Caki2 (cell line): Measurements from ENCODE around the gene BRIP1. TPM values are rescaled to one million over a fixed set of nuclear protein-coding genes. Genes with fewer than 3 reads are reported as not detected.
"Not testable (repeated sequence)": the region's sequence is repeated elsewhere in the genome, so short reads cannot be mapped to it uniquely, and the experiment has no call there.

ENCODE experiments used
- DNase-seq: peaks from one replicate; pipeline ENCODE4 v3.0.0-alpha.2; 2015; ENCODE audit warnings: low read depth
- in situ Hi-C: cut with HindIII; loops from 2 replicates; pipeline ENCODE4 v1.10.0; 2016; ENCODE audit warnings: low sequenced_read_pairs, low pct_unique_long_range_greater_than_20kb, mixed read lengths
- total RNA-seq: library from RNA; depleted of rRNA; stranded (reverse); fragments of >200 nt; shearing (Covaris generic); gene quantifications from 2 replicates; pipeline ENCODE4 v1.2.3, GENCODE V29; 2014; ENCODE audit warnings: low replicate concordance; rRNA removed

The BRIP1 gene
- 6.2 and 22.3 TPM in 2 replicates for total RNA-seq

GRCh38 chr17:61862975-61863800 lies at the start of gene BRIP1:
TSS of gene BRIP1 (minus strand) at chr17:61863528. CDS start at chr17:61861539, 1,989 bp downstream.
- DNase-seq = peak; percentile 95
- in situ Hi-C loops = no loop called here

- in situ Hi-C loops = no loop called here
Measured at GRCh38 chr17:61908292-61909037, 45.1 kb upstream of the BRIP1 start.

DNA sequence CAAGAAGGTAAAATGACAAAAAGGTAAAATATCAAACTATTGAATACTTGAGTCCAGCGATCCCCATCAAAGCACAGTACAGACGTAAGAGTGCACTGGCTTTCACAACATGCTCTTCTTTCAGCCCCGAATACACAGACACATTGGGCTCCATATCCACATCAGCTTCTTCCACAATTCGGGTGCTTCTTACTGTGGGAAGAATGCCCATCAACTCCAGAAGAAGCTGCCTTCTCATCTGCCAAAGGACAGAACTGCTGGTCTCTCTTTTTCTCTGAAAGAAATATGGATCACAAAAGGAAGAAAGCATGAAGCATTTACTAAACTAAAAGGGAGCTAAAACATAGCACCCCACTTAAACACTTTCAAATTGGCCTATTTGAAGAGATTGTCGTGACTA lies 44.0 kb upstream of the BRIP1 start:
- in situ Hi-C loops = no loop called here

More at GRCh38 chr17:61908292-61909037, 45.1 kb upstream of the BRIP1 start:
- no peak for DNase-seq

DNA sequence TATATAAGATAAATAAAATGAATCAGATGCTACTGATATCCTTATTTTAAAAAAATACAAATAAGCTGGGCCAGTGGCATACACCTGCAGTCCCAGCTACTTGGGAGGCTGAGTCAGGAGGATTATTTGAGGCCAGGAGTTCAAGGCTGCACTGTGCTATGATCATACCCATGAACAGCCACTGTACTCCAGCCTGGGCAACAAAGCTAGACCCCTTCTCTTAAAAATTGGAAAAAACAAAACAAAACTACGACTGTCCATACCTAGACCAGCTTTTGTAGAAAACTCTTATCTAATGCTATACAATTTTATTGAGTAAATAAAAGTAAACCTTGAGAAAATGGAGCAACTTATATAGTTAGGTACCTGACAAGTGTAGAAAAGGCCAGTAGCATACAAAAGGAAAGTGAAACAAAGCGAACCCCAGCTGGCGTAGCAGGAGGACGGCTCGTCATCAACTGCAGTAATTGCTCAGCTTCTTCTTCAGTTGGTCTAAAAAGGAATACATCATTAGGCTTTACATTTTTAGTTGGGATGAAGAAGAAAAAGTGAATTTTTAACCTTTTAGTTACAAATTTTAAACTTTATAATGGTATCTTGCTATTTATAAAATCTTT lies 40.9 kb upstream of the BRIP1 start:
- in situ Hi-C loops = no loop called here
- no peak for DNase-seq

More for the DNA sequence above, 44.0 kb upstream of the BRIP1 start:
- no peak for DNase-seq

- in situ Hi-C loops = no loop called here
- no peak for DNase-seq
Measured at GRCh38 chr17:61903251-61903650, 39.9 kb upstream of the BRIP1 start.

GRCh38 chr17:61897548-61898180 lies 34.3 kb upstream of the BRIP1 start:
- in situ Hi-C loops = no loop called here

GRCh38 chr17:61895391-61895790 lies 32.1 kb upstream of the BRIP1 start:
- in situ Hi-C loops = no loop called here
- DNase-seq = no peak

More at GRCh38 chr17:61897548-61898180, 34.3 kb upstream of the BRIP1 start:
- DNase-seq = no peak

GRCh38 chr17:61894310-61894709 lies 31.0 kb upstream of the BRIP1 start:
- DNase-seq, in situ Hi-C loops: not testable (repeated sequence)

GRCh38 chr17:61887733-61888132 lies 24.4 kb upstream of the BRIP1 start:
- DNase-seq, in situ Hi-C loops: not testable (repeated sequence)

DNA sequence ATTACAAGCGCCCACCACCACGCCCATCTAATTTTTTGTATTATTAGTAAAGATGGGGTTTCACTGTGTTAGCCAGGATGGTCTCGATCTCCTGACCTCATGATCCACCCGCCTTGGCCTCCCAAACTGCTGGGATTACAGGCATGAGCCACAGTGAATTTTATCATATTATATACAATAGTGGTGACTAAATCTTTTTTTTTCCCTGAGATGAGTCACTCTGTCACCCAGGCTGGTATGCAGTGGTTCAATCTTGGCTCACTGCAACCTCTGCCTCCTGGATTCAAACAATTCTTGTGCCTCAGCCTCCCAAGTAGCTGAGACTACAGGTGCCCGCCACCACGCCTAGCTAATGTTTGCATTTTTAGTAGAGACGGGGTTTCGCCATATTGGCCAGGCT lies 22.5 kb upstream of the BRIP1 start:
- DNase-seq, in situ Hi-C loops: not testable (repeated sequence)

GRCh38 chr17:61884864-61885263 lies 21.5 kb upstream of the BRIP1 start:
- in situ Hi-C loops = no loop called here
- DNase-seq = no peak

GRCh38 chr17:61880589-61881102 lies 17.3 kb upstream of the BRIP1 start:
- in situ Hi-C loops = no loop called here
- DNase-seq = no peak

GRCh38 chr17:61878984-61879612 lies 15.8 kb upstream of the BRIP1 start:
- in situ Hi-C loops = no loop called here
- no peak for DNase-seq

DNA sequence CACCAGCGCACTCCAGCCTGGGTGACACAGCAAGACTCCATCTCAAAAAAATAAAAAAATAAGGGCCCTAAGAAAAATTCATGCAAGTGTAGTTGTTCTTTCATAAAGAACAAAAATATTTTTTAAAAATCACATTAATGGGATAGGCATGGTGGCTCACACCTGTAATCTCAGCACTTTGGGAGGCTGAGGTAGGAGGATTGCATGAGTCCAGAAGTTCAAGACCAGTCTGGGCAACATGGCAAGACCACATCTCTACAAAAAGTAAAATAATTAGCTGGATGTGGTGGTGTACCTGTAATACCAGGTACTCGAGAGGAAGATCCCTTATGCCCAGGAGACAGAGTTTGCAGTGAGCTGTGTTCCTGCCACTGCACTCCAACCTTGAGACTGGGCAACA lies 15.2 kb upstream of the BRIP1 start:
- in situ Hi-C loops = no loop called here
- no peak for DNase-seq

GRCh38 chr17:61877837-61878236 lies 14.5 kb upstream of the BRIP1 start:
- in situ Hi-C loops = no loop called here
- no peak for DNase-seq

GRCh38 chr17:61875804-61876203 lies 12.5 kb upstream of the BRIP1 start:
- DNase-seq = no peak
- in situ Hi-C loops = no loop called here

- no peak for DNase-seq
- in situ Hi-C loops = no loop called here
Measured at GRCh38 chr17:61875285-61875684, 12.0 kb upstream of the BRIP1 start.

- in situ Hi-C loops = no loop called here
Measured at GRCh38 chr17:61874075-61874474, 10.7 kb upstream of the BRIP1 start.

More at GRCh38 chr17:61874075-61874474, 10.7 kb upstream of the BRIP1 start:
- DNase-seq = no peak
